H9 (cell line): Measurements from ENCODE around the gene CFDP1. TPM values are rescaled to one million over a fixed set of nuclear protein-coding genes. Genes with fewer than 3 reads are reported as not detected.

Source experiments
- DNase-seq: peaks from one replicate; pipeline ENCODE4 v3.0.0-alpha.2; 2017
- H2AFZ ChIP-seq: one replicate; pipeline ENCODE4 v1.6.1; 2013; ENCODE audit warnings: mild to moderate bottlenecking, low read length, control low read depth, moderate library complexity
- H2AK5ac ChIP-seq: 2 replicates; pipeline ENCODE4 v1.6.1; 2013; ENCODE audit warnings: low read length, control low read depth, mixed read lengths; ENCODE audit not compliant: insufficient read length
- H2BK120ac ChIP-seq: one replicate; pipeline ENCODE4 v1.6.1; 2013; ENCODE audit warnings: low read depth, mild to moderate bottlenecking, low read length, control low read depth, inconsistent platforms; ENCODE audit not compliant: poor library complexity, severe bottlenecking
- H2BK12ac ChIP-seq: 2 replicates; pipeline ENCODE4 v1.6.1; 2013; ENCODE audit warnings: low read length, control low read depth, mixed read lengths, low read depth; ENCODE audit not compliant: insufficient read length
- H2BK15ac ChIP-seq: 2 replicates; pipeline ENCODE4 v1.6.1; 2013; ENCODE audit warnings: low read depth, low read length, control low read depth
- H2BK20ac ChIP-seq: one replicate; pipeline ENCODE4 v1.6.1; 2013; ENCODE audit warnings: low read depth, mild to moderate bottlenecking, low read length, control low read depth, inconsistent platforms; ENCODE audit not compliant: poor library complexity, severe bottlenecking
- H2BK5ac ChIP-seq: 2 replicates; pipeline ENCODE4 v1.6.1; 2013; ENCODE audit warnings: low read length, control low read depth, mixed read lengths; ENCODE audit not compliant: insufficient read length
- H3K14ac ChIP-seq: 2 replicates; pipeline ENCODE4 v1.6.1; 2013; ENCODE audit warnings: low read length, control low read depth; ENCODE audit not compliant: insufficient read depth
- H3K18ac ChIP-seq: 2 replicates; pipeline ENCODE4 v1.6.1; 2013; ENCODE audit warnings: low read depth, mild to moderate bottlenecking, mixed read lengths, low read length, control low read depth; ENCODE audit not compliant: insufficient read length
- H3K23ac ChIP-seq: 2 replicates; pipeline ENCODE4 v1.6.1; 2013; ENCODE audit warnings: low read length, control low read depth, mixed read lengths, low read depth; ENCODE audit not compliant: insufficient read length
- H3K23me2 ChIP-seq: 2 replicates; pipeline ENCODE4 v1.6.1; 2013; ENCODE audit warnings: low read depth, mild to moderate bottlenecking, mixed read lengths, low read length, control low read depth; ENCODE audit not compliant: insufficient read length, poor library complexity, severe bottlenecking
- H3K27ac ChIP-seq: 2 replicates; pipeline ENCODE4 v1.5.1; 2013; ENCODE audit warnings: low read length, control low read depth, mixed read lengths, low read depth; ENCODE audit not compliant: insufficient read length
- H3K27me3 ChIP-seq: 2 replicates; pipeline ENCODE4 v1.6.1; 2013; ENCODE audit warnings: low read length, control low read depth, inconsistent platforms; ENCODE audit not compliant: insufficient read depth
- H3K4ac ChIP-seq: 2 replicates; pipeline ENCODE4 v1.6.1; 2013; ENCODE audit warnings: low read depth, mild to moderate bottlenecking, control low read depth, inconsistent platforms, low read length, moderate library complexity
- H3K4me1 ChIP-seq: 2 replicates; pipeline ENCODE4 v1.6.1; 2013; ENCODE audit warnings: low read length, control low read depth, inconsistent platforms; ENCODE audit not compliant: insufficient read depth
- H3K4me2 ChIP-seq: 2 replicates; pipeline ENCODE4 v1.6.1; 2013; ENCODE audit warnings: low read length, control low read depth, mixed read lengths; ENCODE audit not compliant: insufficient read length, insufficient read depth
- H3K56ac ChIP-seq: 2 replicates; pipeline ENCODE4 v1.6.1; 2013; ENCODE audit warnings: low read depth, mild to moderate bottlenecking, mixed read lengths, low read length, control low read depth; ENCODE audit not compliant: insufficient read length
- H3K79me1 ChIP-seq: 2 replicates; pipeline ENCODE4 v1.6.1; 2013; ENCODE audit warnings: low read depth, mild to moderate bottlenecking, moderate library complexity, low read length, control low read depth, inconsistent platforms; ENCODE audit not compliant: insufficient read depth, poor library complexity, severe bottlenecking
- H3K79me2 ChIP-seq: 2 replicates; pipeline ENCODE4 v1.6.1; 2013; ENCODE audit warnings: low read length, control low read depth, inconsistent platforms; ENCODE audit not compliant: insufficient read depth
- H3K9ac ChIP-seq: 2 replicates; pipeline ENCODE4 v1.6.1; 2013; ENCODE audit warnings: low read length, control low read depth, mixed read lengths; ENCODE audit not compliant: insufficient read length; ENCODE audit errors: extremely low read depth
- H3K9me3 ChIP-seq: one replicate; pipeline ENCODE4 v1.6.1; 2013; ENCODE audit warnings: low read depth, low read length, inconsistent platforms; ENCODE audit not compliant: control insufficient read depth
- H3T11ph ChIP-seq: one replicate; pipeline ENCODE4 v1.6.1; 2013; ENCODE audit warnings: mild to moderate bottlenecking, low read length, control low read depth, inconsistent platforms
- H4K20me1 ChIP-seq: one replicate; pipeline ENCODE4 v1.6.1; 2013; ENCODE audit not compliant: control insufficient read depth, insufficient read length, insufficient read depth
- H4K5ac ChIP-seq: 2 replicates; pipeline ENCODE4 v1.6.1; 2013; ENCODE audit warnings: low read depth, mild to moderate bottlenecking, mixed read lengths, low read length, control low read depth; ENCODE audit not compliant: insufficient read length
- H4K8ac ChIP-seq: replicated peaks from 2 replicates; pipeline ENCODE4 v1.6.1; 2013; ENCODE audit warnings: low read length, control low read depth, mixed read lengths, low read depth; ENCODE audit not compliant: insufficient read length
- H4K91ac ChIP-seq: 2 replicates; pipeline ENCODE4 v1.6.1; 2013; ENCODE audit warnings: low read depth, mild to moderate bottlenecking, moderate library complexity, mixed read lengths, low read length, control low read depth; ENCODE audit not compliant: insufficient read length
- H3K27ac Mint-ChIP-seq, 3 experiments: 2 replicates in 2 of 3; 3 replicates in 1 of 3; pipeline ENCODE4 v1.8.0; 2020 to 2021; ENCODE audit warnings: mixed read lengths in 3 of 3, mild to moderate bottlenecking in 1 of 3, moderate library complexity in 1 of 3
- H3K27me3 Mint-ChIP-seq: 2 replicates; pipeline ENCODE4 v1.8.0; 2021; ENCODE audit warnings: low read depth, mild to moderate bottlenecking, moderate library complexity, mixed read lengths
- H3K36me3 Mint-ChIP-seq, 3 experiments: 2 replicates in 2 of 3; 3 replicates in 1 of 3; pipeline ENCODE4 v1.8.0; 2020 to 2021; ENCODE audit warnings: low read depth in 3 of 3, mixed read lengths in 3 of 3; ENCODE audit not compliant: insufficient read depth in 1 of 3
- H3K4me1 Mint-ChIP-seq, 2 experiments: 2 replicates each; pipeline ENCODE4 v1.8.0; 2020; ENCODE audit warnings: mixed read lengths in 2 of 2
- H3K4me3 Mint-ChIP-seq, 2 experiments: 2 replicates in 1 of 2; 3 replicates in 1 of 2; pipeline ENCODE4 v1.8.0; 2020 to 2021; ENCODE audit warnings: mild to moderate bottlenecking in 2 of 2, mixed read lengths in 2 of 2, moderate library complexity in 1 of 2
- H3K9me3 Mint-ChIP-seq, 2 experiments: 2 replicates in 1 of 2; 3 replicates in 1 of 2; pipeline ENCODE4 v1.8.0; 2020; ENCODE audit warnings: mild to moderate bottlenecking in 2 of 2, mixed read lengths in 2 of 2, moderate library complexity in 1 of 2
- WGBS: extraction: QIAGEN DNeasy Blood & Tissue Kit; methylation state at CpG from one replicate; pipeline ENCODE4 v1.1.7; 2013; ENCODE audit warnings: missing lambda C conversion rate, low lambda C conversion rate, mixed read lengths; ENCODE audit not compliant: insufficient read length; ENCODE audit errors: extremely low coverage; 5-methylcytosine and 5-hydroxymethylcytosine counted together
- total RNA-seq: library from RNA; stranded (reverse); gene quantifications from 2 replicates; pipeline ENCODE4 v1.2.1, GENCODE V29; 2021
- TF ChIP-seq, protein P1 (sequence below): fragments of 200-600 bp; sonication (generic); conservative IDR thresholded peaks from 3 replicates; pipeline ENCODE4 v1.8.0; 2021; ENCODE audit warnings: antibody characterized with exemption, mild to moderate bottlenecking

The CFDP1 gene
- total RNA-seq, 1 experiment from 2014 or later = 89.2 TPM

GRCh38 chr16:75265911-75266701 lies 167.2 kb downstream of the CFDP1 start:
- Histone ChIP-seq H3K23ac (no peak overlapping the region), H4K8ac (no peak overlapping the region), H4K20me1 (peaks cover 6% of the 10 kb centered on the region), H2BK20ac (no peak overlapping the region), H2BK5ac (no peak overlapping the region), H3K79me2 (peaks cover 22% of the 10 kb centered on the region; the same call in 1 of the 2 replicates), H3K4me1 (no peaks in the 10 kb centered on the region; the same call in 1 of the 2 replicates), H4K5ac (no peak overlapping the region), H2AK5ac (no peak overlapping the region), H2BK12ac (no peak overlapping the region), H3K27me3 (no peaks in the 10 kb centered on the region), H3K4ac (no peak overlapping the region), H4K91ac (no peak overlapping the region), H3T11ph (no peak overlapping the region), H2BK120ac (no peak overlapping the region), H3K14ac (peak overlapping the region; percentile 71), H3K4me2 (peak overlapping the region; percentile 41), H3K18ac (peak overlapping the region; percentile 65), H2AFZ (no peak overlapping the region), H3K56ac (no peak overlapping the region), H3K79me1 (peaks cover 10% of the 10 kb centered on the region), H3K23me2 (peaks cover 13% of the 10 kb centered on the region), H3K27ac (no peak overlapping the region), H3K9ac (peak overlapping the region; percentile 34), H2BK15ac (no peak overlapping the region), H3K9me3 (no peaks in the 10 kb centered on the region)
- peaks cover 32 to 34% of the 10 kb centered on the region in 2 experiments for H3K4me1 Mint-ChIP-seq
- TF ChIP-seq, protein P1, sequence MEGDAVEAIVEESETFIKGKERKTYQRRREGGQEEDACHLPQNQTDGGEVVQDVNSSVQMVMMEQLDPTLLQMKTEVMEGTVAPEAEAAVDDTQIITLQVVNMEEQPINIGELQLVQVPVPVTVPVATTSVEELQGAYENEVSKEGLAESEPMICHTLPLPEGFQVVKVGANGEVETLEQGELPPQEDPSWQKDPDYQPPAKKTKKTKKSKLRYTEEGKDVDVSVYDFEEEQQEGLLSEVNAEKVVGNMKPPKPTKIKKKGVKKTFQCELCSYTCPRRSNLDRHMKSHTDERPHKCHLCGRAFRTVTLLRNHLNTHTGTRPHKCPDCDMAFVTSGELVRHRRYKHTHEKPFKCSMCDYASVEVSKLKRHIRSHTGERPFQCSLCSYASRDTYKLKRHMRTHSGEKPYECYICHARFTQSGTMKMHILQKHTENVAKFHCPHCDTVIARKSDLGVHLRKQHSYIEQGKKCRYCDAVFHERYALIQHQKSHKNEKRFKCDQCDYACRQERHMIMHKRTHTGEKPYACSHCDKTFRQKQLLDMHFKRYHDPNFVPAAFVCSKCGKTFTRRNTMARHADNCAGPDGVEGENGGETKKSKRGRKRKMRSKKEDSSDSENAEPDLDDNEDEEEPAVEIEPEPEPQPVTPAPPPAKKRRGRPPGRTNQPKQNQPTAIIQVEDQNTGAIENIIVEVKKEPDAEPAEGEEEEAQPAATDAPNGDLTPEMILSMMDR = no peak
- H3K9me3 Mint-ChIP-seq = no peaks in the 10 kb centered on the region
- H3K4me3 Mint-ChIP-seq = peak overlapping the region; percentile 67 to 83
- H3K36me3 Mint-ChIP-seq = peaks cover 3 to 6% (median 5%) of the 10 kb centered on the region in 3 experiments; a peak in 4 of 7 replicates
- peak overlapping the region in 2 of 3 experiments; percentile 79 to 91; a peak in 4 of 7 replicates for H3K27ac Mint-ChIP-seq
- no CpG with 5 or more reads among the region's 62 CpGs for WGBS
- peak; percentile 90 for DNase-seq
- no peaks in the 10 kb centered on the region for H3K27me3 Mint-ChIP-seq
